A549 (cell line): Measurements from ENCODE around the gene SMAGP. TPM values are rescaled to one million over a fixed set of nuclear protein-coding genes. Genes with fewer than 3 reads are reported as not detected.

Experiments used
- ATAC-seq, 2 experiments: fragments of 200-7000 bp in 1 of 2; fragments of >200 bp in 1 of 2; cut with Nextera tagmentation in 1 of 2; cut with Tn5 transposase in 1 of 2; 3 replicates each; pipeline versions ENCODE4 v1.8.0 to v1.9.1; 2018 to 2020; ENCODE audit warnings: mild to moderate bottlenecking in 1 of 2, moderate library complexity in 1 of 2
- CTCF ChIA-PET: fragments of 300-600 bp; sonication (Branson Sonifier 250); formaldehyde crosslinking; extraction: SDS; loops from one replicate; lab custom pipeline; 2021; ENCODE audit warnings: antibody characterized with exemption, inconsistent platforms; lab: Yijun Ruan, JAX
- POLR2A ChIA-PET: fragments of 350-600 bp; formaldehyde crosslinking; extraction: SDS; loops from one replicate; lab custom pipeline; 2021; ENCODE audit warnings: antibody characterized with exemption, inconsistent platforms; lab: Yijun Ruan, JAX
- DNase-seq, 2 experiments: peaks; one replicate each; pipeline versions ENCODE4 v3.0.0 to v3.0.0-alpha.2; 2011 to 2016; ENCODE audit warnings: low read depth in 1 of 2, low spot score in 1 of 2
- FAIRE-seq: peaks from 2 replicates; lab custom pipeline; 2011; peaks lifted over from hg19 to GRCh38; lab: Jason Lieb, UNC
- H3K27ac ChIP-seq, 2 experiments: fragments of >200 bp; sonication (Bioruptor Twin); formaldehyde crosslinking; 3 replicates each; pipeline ENCODE4 v1.5.1; 2016 to 2017
- H3K4me1 ChIP-seq: fragments of >200 bp; sonication (Bioruptor Twin); formaldehyde crosslinking; 3 replicates; pipeline ENCODE4 v1.6.1; 2016
- H3K4me2 ChIP-seq: fragments of >200 bp; sonication (Bioruptor Twin); formaldehyde crosslinking; 3 replicates; pipeline ENCODE4 v1.6.1; 2016
- H3K4me3 ChIP-seq: fragments of >200 bp; sonication (Bioruptor Twin); formaldehyde crosslinking; 3 replicates; pipeline ENCODE4 v1.5.1; 2016
- H3K9me3 ChIP-seq: fragments of >200 bp; sonication (Bioruptor Twin); formaldehyde crosslinking; 3 replicates; pipeline ENCODE4 v1.6.1; 2016
- BCL3 ChIP-seq: fragments of >200 bp; sonication (Bioruptor Twin); formaldehyde crosslinking; IDR thresholded peaks from 3 replicates; pipeline ENCODE4 v1.6.1; 2016
- CBX8 ChIP-seq: fragments of 200-600 bp; sonication (generic); IDR thresholded peaks from 2 replicates; pipeline ENCODE4 v1.6.1; 2016
- CHD2 ChIP-seq: fragments of 150-350 bp; IDR thresholded peaks from 2 replicates; pipeline ENCODE4 v1.6.1; 2014; ENCODE audit warnings: low read length; ENCODE audit not compliant: partially characterized antibody
- CHD4 ChIP-seq: fragments of 200-600 bp; sonication (generic); IDR thresholded peaks from 2 replicates; pipeline ENCODE4 v1.6.1; 2016; ENCODE audit warnings: antibody characterized with exemption, mild to moderate bottlenecking, borderline replicate concordance
- EHF ChIP-seq: fragments of 250-450 bp; sonication (Bioruptor Pico); IDR thresholded peaks from 2 replicates; pipeline ENCODE4 v1.5.0; 2020; ENCODE audit warnings: mild to moderate bottlenecking
- EHMT2 ChIP-seq: fragments of 200-600 bp; sonication (generic); IDR thresholded peaks from 2 replicates; pipeline ENCODE4 v1.6.1; 2016; ENCODE audit warnings: antibody characterized with exemption, low read depth, mild to moderate bottlenecking, moderate library complexity
- ELK1 ChIP-seq: fragments of 150-350 bp; IDR thresholded peaks from 2 replicates; pipeline ENCODE4 v1.6.1; 2014; ENCODE audit warnings: low read depth, mild to moderate bottlenecking, low read length
- EP300 ChIP-seq, 2 experiments: fragments of >200 bp; sonication (Bioruptor Twin); formaldehyde crosslinking; IDR thresholded peaks; 2 replicates in 1 of 2; 3 replicates in 1 of 2; pipeline ENCODE4 v1.6.1; 2016 to 2017
- FOSL2 ChIP-seq, 2 experiments: fragments of 450-650 bp in 1 of 2; fragments of >200 bp in 1 of 2; sonication (Bioruptor Twin) in 1 of 2; formaldehyde crosslinking; IDR thresholded peaks; 2 replicates each; pipeline versions ENCODE4 v1.5.0 to v1.6.1; 2016 to 2020; ENCODE audit warnings: mild to moderate bottlenecking in 1 of 2, moderate library complexity in 1 of 2
- GATA3 ChIP-seq: IDR thresholded peaks from 2 replicates; pipeline ENCODE4 v1.6.1; 2012; ENCODE audit warnings: borderline replicate concordance
- HDAC2 ChIP-seq: fragments of 200-600 bp; sonication (generic); IDR thresholded peaks from 2 replicates; pipeline ENCODE4 v1.6.1; 2016
- HES2 ChIP-seq: fragments of >200 bp; sonication (Bioruptor Twin); formaldehyde crosslinking; IDR thresholded peaks from 2 replicates; pipeline ENCODE4 v1.6.1; 2016
- HOXA7 ChIP-seq: fragments of 250-450 bp; sonication (Bioruptor Pico); IDR thresholded peaks from 2 replicates; pipeline ENCODE4 v1.5.0; 2020; ENCODE audit warnings: mild to moderate bottlenecking, moderate library complexity
- HOXB5 ChIP-seq: fragments of 250-450 bp; sonication (Bioruptor Pico); IDR thresholded peaks from 2 replicates; pipeline ENCODE4 v1.5.0; 2020; ENCODE audit warnings: mild to moderate bottlenecking, moderate library complexity
- JUNB ChIP-seq: fragments of >200 bp; sonication (Bioruptor Twin); formaldehyde crosslinking; IDR thresholded peaks from 2 replicates; pipeline ENCODE4 v1.6.1; 2016
- KDM1A ChIP-seq: fragments of 200-600 bp; sonication (generic); IDR thresholded peaks from 2 replicates; pipeline ENCODE4 v1.6.1; 2016; ENCODE audit warnings: low read depth, mild to moderate bottlenecking
- MAX ChIP-seq: IDR thresholded peaks from 2 replicates; pipeline ENCODE4 v1.6.1; 2012
- MAZ ChIP-seq: fragments of 150-350 bp; IDR thresholded peaks from 2 replicates; pipeline ENCODE4 v1.6.1; 2014; ENCODE audit warnings: antibody characterized with exemption, low read depth, low read length, borderline replicate concordance
- NFE2L2 ChIP-seq: fragments of 150-350 bp; conservative IDR thresholded peaks from 2 replicates; pipeline ENCODE4 v1.6.1; 2014; ENCODE audit warnings: low read length
- NPAS2 ChIP-seq: fragments of 250-450 bp; sonication (Bioruptor Pico); IDR thresholded peaks from 2 replicates; pipeline ENCODE4 v1.8.0; 2022; ENCODE audit warnings: mild to moderate bottlenecking, moderate library complexity, borderline replicate concordance
- NR3C1 ChIP-seq: fragments of >200 bp; sonication (Bioruptor Twin); formaldehyde crosslinking; IDR thresholded peaks from 3 replicates; pipeline ENCODE4 v1.6.1; 2017
- RARB ChIP-seq: fragments of 250-450 bp; sonication (Bioruptor Pico); IDR thresholded peaks from 2 replicates; pipeline ENCODE4 v1.8.0; 2021; ENCODE audit warnings: mild to moderate bottlenecking, moderate library complexity
- RNF2 ChIP-seq: fragments of 200-600 bp; sonication (generic); IDR thresholded peaks from 2 replicates; pipeline ENCODE4 v1.6.1; 2016; ENCODE audit warnings: low read depth, mild to moderate bottlenecking, antibody characterized with exemption, moderate library complexity, borderline replicate concordance
- SMC3 ChIP-seq: fragments of >200 bp; sonication (Bioruptor Twin); formaldehyde crosslinking; IDR thresholded peaks from 3 replicates; pipeline ENCODE4 v1.6.1; 2018; ENCODE audit warnings: inconsistent platforms
- TFCP2L1 ChIP-seq: fragments of 250-450 bp; sonication (Bioruptor Pico); IDR thresholded peaks from 2 replicates; pipeline ENCODE4 v1.5.0; 2021; ENCODE audit warnings: mild to moderate bottlenecking
- USF2 ChIP-seq: fragments of 450-650 bp; IDR thresholded peaks from 2 replicates; pipeline ENCODE4 v1.6.1; 2014; ENCODE audit warnings: antibody characterized with exemption
- ZC3H11A ChIP-seq: fragments of 450-650 bp; IDR thresholded peaks from 2 replicates; pipeline ENCODE4 v1.6.1; 2014; ENCODE audit warnings: antibody characterized with exemption, mild to moderate bottlenecking
- ZNF302 ChIP-seq: fragments of 250-450 bp; sonication (Bioruptor Pico); IDR thresholded peaks from 2 replicates; pipeline ENCODE4 v1.9.0; 2021; ENCODE audit warnings: inconsistent platforms, mild to moderate bottlenecking, moderate library complexity
- WGBS: methylation state at CpG from one replicate; pipeline ENCODE4 v1.1.6; 2017; ENCODE audit errors: missing lambda C conversion rate; 5-methylcytosine and 5-hydroxymethylcytosine counted together
- polyA plus RNA-seq, 4 experiments: library from polyadenylated mRNA; depleted of rRNA in 3 of 4; stranded (reverse); fragments of >200 nt; fragmentation: RNase III in 1 of 4; extraction: RNeasy Plus Mini Kit Qiagen cat#74134 plus additional on column Dnase treatment in 1 of 4; gene quantifications; 2 replicates in 3 of 4; 3 replicates in 1 of 4; pipeline ENCODE4 v1.2.3, GENCODE V29; 2011 to 2017

The SMAGP gene
- polyA plus RNA-seq, 2 of the 4 experiments (the other 2 are of a cell fraction) = 15.5 to 27.2 TPM

GRCh38 chr12:51200806-51201205, 69.4 kb downstream of the SMAGP start:
- no peak for ATAC-seq
- WGBS = 83% methylated on average over 9 of the region's 9 CpGs
- TF ChIP-seq NFE2L2 (no peak), CBX8 (no peak), ZC3H11A (no peak), MAZ (no peak), CHD4 (no peak), EHMT2 (no peak), HOXA7 (CRISPR knock-in tag) (no peak), ZNF302 (CRISPR knock-in tag) (no peak), ELK1 (no peak), MAX (no peak), TFCP2L1 (CRISPR knock-in tag) (no peak), EHF (no peak), SMC3 (no peak), GATA3 (no peak), EP300 (IDR thresholded peaks at IDR 0.05) (no peak), USF2 (no peak), RNF2 (no peak), CHD2 (no peak), FOSL2 (IDR thresholded peaks at IDR 0.05) (no peak), FOSL2 (CRISPR knock-in tag; IDR thresholded peaks at IDR 0.05) (no peak), BCL3 (no peak)
- FAIRE-seq = no peak
- ChIA-PET POLR2A (no interaction called here), CTCF (no interaction called here)
- Histone ChIP-seq H3K27ac (no peak overlapping the region), H3K4me3 (no peak overlapping the region), H3K4me1 (0 out of 3 replicates have a peak, but pooled peaks cover 3% of the 10 kb centered on the region), H3K4me2 (no peak overlapping the region), H3K9me3 (no peaks in the 10 kb centered on the region)
- DNase-seq = no peak

- no peak for DNase-seq
- H3K27ac ChIP-seq = no peak overlapping the region
- TF ChIP-seq ZNF302 (CRISPR knock-in tag) (no peak), JUNB (no peak), MAZ (no peak), RARB (CRISPR knock-in tag) (no peak), NR3C1 (no peak), HOXB5 (CRISPR knock-in tag) (no peak), HDAC2 (no peak), NPAS2 (CRISPR knock-in tag) (no peak), EHMT2 (no peak), KDM1A (no peak), FOSL2 (IDR thresholded peaks at IDR 0.05) (no peak), FOSL2 (CRISPR knock-in tag; IDR thresholded peaks at IDR 0.05) (no peak), HES2 (no peak)
- TF ChIP-seq, all 56 proteins: peak for 0
- 0 out of 3 replicates have a peak, but pooled peaks cover 3% of the 10 kb centered on the region for H3K4me1 ChIP-seq
- ATAC-seq (no peak), FAIRE-seq (no peak)
- H3K4me2 ChIP-seq = no peak overlapping the region
- ChIA-PET CTCF (no interaction called here), POLR2A (no interaction called here)
- H3K4me3 ChIP-seq = no peak overlapping the region
- WGBS = 88% methylated on average over 7 of the region's 7 CpGs
- H3K9me3 ChIP-seq = no peaks in the 10 kb centered on the region
Measured at GRCh38 chr12:51200156-51200555, 70.1 kb downstream of the SMAGP start.
